Endodermal cell (in vitro differentiated cells): ENCODE data around the gene TBX3. TPM values are rescaled to one million over a fixed set of nuclear protein-coding genes. Genes with fewer than 3 reads are reported as not detected.

Experiments
- DNase-seq: peaks from one replicate; pipeline ENCODE4 v3.0.0-alpha.2; 2017
- H3K27ac ChIP-seq: 2 replicates; pipeline ENCODE4 v1.5.1; 2013; ENCODE audit warnings: mild to moderate bottlenecking, low read depth, low read length, moderate library complexity
- H3K27me3 ChIP-seq: 2 replicates; pipeline ENCODE4 v1.6.1; 2013; ENCODE audit warnings: mild to moderate bottlenecking, low read length, moderate library complexity; ENCODE audit not compliant: insufficient read depth, control insufficient read depth, poor library complexity, severe bottlenecking
- H3K36me3 ChIP-seq: 2 replicates; pipeline ENCODE4 v1.7.0; 2013; ENCODE audit warnings: mild to moderate bottlenecking, low read length, moderate library complexity; ENCODE audit not compliant: control insufficient read depth, insufficient read depth
- H3K4me1 ChIP-seq: one replicate; pipeline ENCODE4 v1.7.0; 2013; ENCODE audit warnings: low read length; ENCODE audit not compliant: control insufficient read depth, insufficient read depth
- H3K4me3 ChIP-seq: 2 replicates; pipeline ENCODE4 v1.5.1; 2013; ENCODE audit warnings: mild to moderate bottlenecking, low read length, moderate library complexity
- H3K9ac ChIP-seq: 2 replicates; pipeline ENCODE4 v1.6.1; 2013; ENCODE audit warnings: mild to moderate bottlenecking, low read length, moderate library complexity; ENCODE audit not compliant: poor library complexity, severe bottlenecking; ENCODE audit errors: extremely low read depth
- H3K9me3 ChIP-seq: 2 replicates; pipeline ENCODE4 v1.6.1; 2013; ENCODE audit warnings: mild to moderate bottlenecking, low read length, moderate library complexity; ENCODE audit not compliant: control insufficient read depth
- H3K27ac Mint-ChIP-seq: 2 replicates; pipeline ENCODE4 v1.8.0; 2020; ENCODE audit warnings: mixed read lengths
- H3K27me3 Mint-ChIP-seq: 2 replicates; pipeline ENCODE4 v1.8.0; 2021; ENCODE audit warnings: mild to moderate bottlenecking, mixed read lengths; ENCODE audit not compliant: insufficient read depth
- H3K36me3 Mint-ChIP-seq: 2 replicates; pipeline ENCODE4 v1.8.0; 2020; ENCODE audit warnings: low read depth, mixed read lengths
- H3K4me1 Mint-ChIP-seq: 2 replicates; pipeline ENCODE4 v1.8.0; 2020; ENCODE audit warnings: mixed read lengths
- H3K4me3 Mint-ChIP-seq: 2 replicates; pipeline ENCODE4 v1.8.0; 2020; ENCODE audit warnings: mild to moderate bottlenecking, moderate library complexity, mixed read lengths
- H3K9me3 Mint-ChIP-seq: 2 replicates; pipeline ENCODE4 v1.8.0; 2020; ENCODE audit warnings: mild to moderate bottlenecking, mixed read lengths
- CTCF ChIP-seq: fragments of 200-600 bp; sonication (generic); conservative IDR thresholded peaks from 2 replicates; pipeline ENCODE4 v1.5.0; 2021; ENCODE audit warnings: antibody characterized with exemption, mild to moderate bottlenecking
- WGBS, 2 experiments: methylation state at CpG; one replicate each; pipeline versions ENCODE4 v1.1.5 to v1.1.7; 2013; ENCODE audit warnings: missing lambda C conversion rate in 2 of 2, mixed read lengths in 1 of 2; ENCODE audit not compliant: insufficient coverage in 1 of 2, insufficient read length in 1 of 2; 5-methylcytosine and 5-hydroxymethylcytosine counted together
- total RNA-seq, 2 donors: library from RNA; stranded (reverse); fragmentation: NEBNext Ultra II Directional in 1 of 2; extraction: Animal tissue kit (Norgen Biotek cat#: 25700) in 1 of 2; gene quantifications; 2 replicates in 1 of 2; 3 replicates in 1 of 2; pipeline ENCODE4 v1.2.1, GENCODE V29; 2021

The TBX3 gene
- total RNA-seq, 2 donors from 2014 or later = 80.8 to 88.1 TPM

GRCh38 chr12:114664651-114665320 lies 19.2 kb downstream of the TBX3 start:
- H3K27ac Mint-ChIP-seq = no peak overlapping the region
- H3K9me3 Mint-ChIP-seq = no peaks in the 10 kb centered on the region
- WGBS, 2 experiments = 1 to 3% methylated on average over 15 to 39 of the region's 47 CpGs
- peak overlapping the region; percentile 55 for H3K4me3 Mint-ChIP-seq
- Histone ChIP-seq H3K9me3 (no peaks in the 10 kb centered on the region), H3K4me1 (peaks cover 8% of the 10 kb centered on the region), H3K27ac (no peak overlapping the region), H3K9ac (no peak overlapping the region), H3K27me3 (peaks cover 60% of the 10 kb centered on the region), H3K36me3 (no peaks in the 10 kb centered on the region), H3K4me3 (peak overlapping the region; percentile 64)
- TF ChIP-seq CTCF = peak; percentile 37
- H3K27me3 Mint-ChIP-seq = peaks cover 65% of the 10 kb centered on the region
- peak; percentile 80 for DNase-seq
- H3K36me3 Mint-ChIP-seq = no peaks in the 10 kb centered on the region
- H3K4me1 Mint-ChIP-seq = peaks cover 40% of the 10 kb centered on the region

DNA sequence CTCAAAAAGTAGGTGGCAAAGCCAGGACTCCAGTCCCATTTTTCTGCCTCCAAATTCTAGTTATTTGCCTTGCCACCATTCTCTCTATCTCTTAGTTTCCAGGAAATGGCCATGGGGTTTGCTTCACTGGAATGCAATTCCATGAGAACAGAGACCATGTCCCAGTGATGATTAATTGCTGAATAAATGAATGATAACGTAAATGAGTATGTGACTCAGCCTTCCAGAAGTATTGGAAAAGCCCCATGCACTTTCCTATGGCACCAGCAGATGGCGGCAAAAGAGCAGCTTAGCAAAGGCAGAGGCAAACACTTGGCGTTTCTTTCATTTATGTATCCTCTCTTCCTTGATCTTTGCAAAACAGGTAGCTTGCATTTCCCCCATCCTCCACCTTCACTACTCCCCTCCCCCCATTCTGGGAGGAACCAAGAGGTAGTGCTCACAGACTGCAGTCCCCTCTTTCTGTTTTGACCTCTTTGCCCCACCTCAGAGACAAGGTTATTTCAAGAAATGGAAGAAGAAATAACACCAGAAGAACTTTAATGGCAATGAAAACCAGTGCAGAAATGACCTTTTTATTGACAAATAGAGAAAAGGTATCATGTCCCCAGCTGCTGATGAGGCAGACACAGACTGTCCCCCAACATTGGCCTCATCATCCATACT lies 21.3 kb downstream of the TBX3 start:
- Mint-ChIP-seq H3K9me3 (no peaks in the 10 kb centered on the region), H3K27ac (no peak overlapping the region), H3K4me3 (no peak overlapping the region), H3K27me3 (peaks cover 50% of the 10 kb centered on the region), H3K4me1 (peaks cover 54% of the 10 kb centered on the region), H3K36me3 (no peaks in the 10 kb centered on the region)
- H3K27me3 ChIP-seq = peaks cover 48% of the 10 kb centered on the region
- H3K4me3 ChIP-seq = no peak overlapping the region
- no peaks in the 10 kb centered on the region for H3K36me3 ChIP-seq
- peaks cover 16% of the 10 kb centered on the region for H3K4me1 ChIP-seq
- no peak overlapping the region for H3K9ac ChIP-seq
- no peak overlapping the region for H3K27ac ChIP-seq
- peak; percentile 97 for TF ChIP-seq CTCF
- no peaks in the 10 kb centered on the region for H3K9me3 ChIP-seq
- peak; percentile 95 for DNase-seq
- WGBS, 2 experiments = 5 to 6% methylated on average over 3 of the region's 3 CpGs

- Histone ChIP-seq H3K36me3 (no peaks in the 10 kb centered on the region), H3K27ac (no peak overlapping the region), H3K4me3 (no peak overlapping the region), H3K4me1 (peaks cover 13% of the 10 kb centered on the region), H3K27me3 (peaks cover 34% of the 10 kb centered on the region), H3K9ac (no peak overlapping the region), H3K9me3 (no peaks in the 10 kb centered on the region)
- TF ChIP-seq CTCF = no peak
- 86% methylated on average over 1 of the region's 1 CpG; no CpG with 5 or more reads in 1 of the 2 experiments for WGBS, 2 experiments
- H3K27me3 Mint-ChIP-seq = peaks cover 36% of the 10 kb centered on the region
- DNase-seq = no peak
- H3K4me1 Mint-ChIP-seq = peaks cover 56% of the 10 kb centered on the region
- no peak overlapping the region for H3K27ac Mint-ChIP-seq
- no peaks in the 10 kb centered on the region for H3K36me3 Mint-ChIP-seq
- H3K9me3 Mint-ChIP-seq = no peaks in the 10 kb centered on the region
- H3K4me3 Mint-ChIP-seq = no peak overlapping the region
These were observed 22.7 kb downstream of the TBX3 start for GRCh38 chr12:114661245-114661644.
